T-cell (primary cell): ENCODE results near the gene PHC2. TPM values are rescaled to one million over a fixed set of nuclear protein-coding genes. Genes with fewer than 3 reads are reported as not detected.

Source experiments
- ATAC-seq, 4 experiments: fragments of 200-7000 bp in 3 of 4; fragments of 150-1000 bp in 1 of 4; cut with Tn5 transposase; replicated peaks in 1 of 4; 1 replicate in 3 of 4; 2 replicates in 1 of 4; pipeline ENCODE4 v1.10.0; 2021; ENCODE audit warnings: moderate library complexity in 3 of 4, mild to moderate bottlenecking in 2 of 4, moderate number of reproducible peaks in 1 of 4
- CTCF ChIA-PET, 2 donors: fragments of 300-600 bp; sonication (Branson Sonifier 250); formaldehyde crosslinking; loops; one replicate each; lab custom pipeline; 2022; ENCODE audit warnings: antibody characterized with exemption in 2 of 2; lab: Charles Lee
- POLR2A ChIA-PET, 2 donors: fragments of 300-600 bp; sonication (Branson Sonifier 250); formaldehyde crosslinking; loops; one replicate each; lab custom pipeline; 2022; ENCODE audit warnings: antibody characterized with exemption in 2 of 2; lab: Charles Lee
- DNase-seq, 35 experiments: peaks; one replicate each; pipeline versions ENCODE4 v3.0.0 to v3.0.0-alpha.2; 2013 to 2023
- H3K27ac ChIP-seq: one replicate; pipeline ENCODE4 v1.5.1; 2013; ENCODE audit warnings: low read length
- H3K27me3 ChIP-seq, 2 experiments: replicated peaks in 1 of 2; 1 replicate in 1 of 2; 2 replicates in 1 of 2; pipeline versions ENCODE4 v1.6.1 to v1.7.0; 2013; ENCODE audit warnings: low read length in 1 of 2, mixed read lengths in 1 of 2; ENCODE audit not compliant: control insufficient read depth in 2 of 2, insufficient read depth in 2 of 2; ENCODE audit errors: extremely low read depth in 1 of 2
- H3K36me3 ChIP-seq, 2 donors: 1 replicate in 1 of 2; 2 replicates in 1 of 2; pipeline versions ENCODE4 v1.6.1 to v1.7.0; 2013; ENCODE audit warnings: low read length in 1 of 2; ENCODE audit not compliant: control insufficient read depth in 2 of 2, insufficient read depth in 1 of 2; ENCODE audit errors: extremely low read depth in 1 of 2
- H3K4me1 ChIP-seq, 2 experiments: 1 replicate in 1 of 2; 2 replicates in 1 of 2; pipeline versions ENCODE4 v1.6.1 to v1.7.0; 2013; ENCODE audit warnings: low read length in 2 of 2, mixed read lengths in 1 of 2; ENCODE audit not compliant: insufficient read depth in 2 of 2, control insufficient read depth in 1 of 2; ENCODE audit errors: extremely low read depth in 1 of 2
- H3K4me3 ChIP-seq, 2 donors: 1 replicate in 1 of 2; 2 replicates in 1 of 2; pipeline versions ENCODE4 v1.5.1 to v1.7.0; 2013; ENCODE audit warnings: mild to moderate bottlenecking in 2 of 2, low read length in 1 of 2, moderate library complexity in 1 of 2; ENCODE audit not compliant: control insufficient read depth in 1 of 2; ENCODE audit errors: extremely low read depth in 1 of 2
- H3K9me3 ChIP-seq: 2 replicates; pipeline ENCODE4 v1.7.0; 2013
- H3K27ac Mint-ChIP-seq, 2 donors: one replicate each; pipeline ENCODE4 v1.8.0; 2020 to 2021; ENCODE audit warnings: mild to moderate bottlenecking in 2 of 2, mixed read lengths in 2 of 2
- H3K27me3 Mint-ChIP-seq, 2 donors: one replicate each; pipeline ENCODE4 v1.8.0; 2021 to 2022; ENCODE audit warnings: mixed read lengths in 2 of 2
- H3K36me3 Mint-ChIP-seq: one replicate; pipeline ENCODE4 v1.8.0; 2021; ENCODE audit warnings: mixed read lengths
- H3K4me1 Mint-ChIP-seq, 3 donors: one replicate each; pipeline ENCODE4 v1.8.0; 2020 to 2022; ENCODE audit warnings: mixed read lengths in 3 of 3, mild to moderate bottlenecking in 1 of 3
- H3K4me3 Mint-ChIP-seq, 3 donors: one replicate each; pipeline ENCODE4 v1.8.0; 2020 to 2022; ENCODE audit warnings: mild to moderate bottlenecking in 3 of 3, mixed read lengths in 3 of 3, moderate library complexity in 3 of 3
- H3K9me3 Mint-ChIP-seq, 3 donors: one replicate each; pipeline ENCODE4 v1.8.0; 2020 to 2022; ENCODE audit warnings: mixed read lengths in 3 of 3
- WGBS: methylation state at CpG from one replicate; pipeline ENCODE4 v1.1.5; 2013; ENCODE audit warnings: missing lambda C conversion rate; ENCODE audit not compliant: insufficient coverage; 5-methylcytosine and 5-hydroxymethylcytosine counted together
- total RNA-seq, 35 experiments: library from RNA in 6 of 35; stranded (reverse) in 6 of 35; fragments of 120-200 nt in 1 of 35; gene quantifications; one replicate each; pipeline versions ENCODE4 v1.2.1 to v1.2.4 and lab custom pipeline; 2013 to 2026

PHC2 gene
- total RNA-seq, 5 donors from 2014 or later (not counting 1 experiment from before 2014, with no cell fraction given): 29.7 to 39.3 (median 37.9) TPM

GRCh38 chr1:33456502-33456886, 25.6 kb upstream of the PHC2 start:
- Histone ChIP-seq H3K4me1 (no peaks in the 10 kb centered on the region), H3K27me3 (peaks cover 0 to 13% of the 10 kb centered on the region in 2 experiments), H3K27ac (no peak overlapping the region), H3K9me3 (no peaks in the 10 kb centered on the region), H3K36me3 (no peaks in the 10 kb centered on the region), H3K4me3 (no peak overlapping the region)
- H3K27me3 Mint-ChIP-seq: peaks cover 0 to 3% of the 10 kb centered on the region in 2 donors
- H3K4me3 Mint-ChIP-seq: no peak overlapping the region
- 80% methylated on average over 2 of the region's 6 CpGs for WGBS
- ChIA-PET POLR2A (no interaction called here), CTCF (interaction anchor here in 1 of 2 donors (0.7 to 1.1 kb wide), 3 partner anchors 141 to 161 kb away, joined by 3 to 6 read pairs (median 4); no protein-coding TSS in a partner anchor)
- DNase-seq (no peak), ATAC-seq (no peak)
- H3K4me1 Mint-ChIP-seq: peaks cover 0 to 5% (median 2%) of the 10 kb centered on the region in 3 donors
- no peaks in the 10 kb centered on the region for H3K36me3 Mint-ChIP-seq
- H3K27ac Mint-ChIP-seq: no peak overlapping the region
- H3K9me3 Mint-ChIP-seq: no peaks in the 10 kb centered on the region

DNA sequence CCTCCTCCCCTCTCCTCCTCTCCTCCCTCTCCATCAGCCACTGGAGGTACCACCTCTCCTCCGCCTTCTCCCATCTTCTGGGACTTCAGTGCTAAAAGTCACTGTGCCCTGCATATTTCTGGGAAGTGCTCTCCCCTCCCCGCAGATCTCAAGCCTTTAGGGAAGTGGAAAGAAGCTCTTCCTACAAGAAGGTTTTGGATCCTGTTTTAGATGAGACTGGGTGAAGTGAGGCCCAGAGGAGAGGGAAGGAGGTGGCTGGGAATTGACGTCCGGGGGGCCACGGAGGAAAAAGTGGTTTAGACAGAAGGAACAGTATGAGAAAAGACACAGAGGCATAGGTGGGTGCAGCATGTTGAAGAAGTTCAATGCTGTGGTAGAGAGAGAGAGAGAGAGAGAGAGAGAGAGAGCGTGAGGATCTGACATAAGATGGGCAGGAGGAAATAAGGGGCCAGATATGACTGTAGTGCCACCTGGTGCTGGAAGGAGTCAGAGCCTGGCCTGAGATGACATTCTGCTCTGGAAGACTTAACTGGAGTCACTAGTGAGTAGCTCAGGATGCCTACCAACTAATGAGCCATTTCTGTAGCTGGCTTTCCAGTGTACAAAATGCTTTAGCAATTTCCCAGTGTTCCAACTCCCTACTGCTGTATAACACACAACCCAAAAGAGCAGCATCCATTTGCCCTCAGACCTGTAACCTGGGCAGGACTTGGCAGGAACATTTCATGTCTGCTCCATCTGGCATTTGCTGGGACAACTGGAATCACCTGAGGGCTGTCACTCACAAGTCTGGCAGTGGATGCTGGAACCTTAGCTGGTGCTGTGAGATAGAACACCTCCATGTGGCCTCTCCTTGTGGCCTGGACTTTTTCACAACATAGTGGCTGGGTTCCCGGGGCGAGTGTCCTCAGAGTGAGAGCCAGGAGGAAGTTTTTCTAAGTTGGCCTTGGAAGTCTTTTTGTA, 24.9 kb upstream of the PHC2 start:
- no peaks in the 10 kb centered on the region for H3K36me3 Mint-ChIP-seq
- ATAC-seq (peak; percentile 65 to 79 (median 70)), DNase-seq (peak in 19 of 35 experiments; percentile 4 to 60 (median 18))
- peaks cover 0 to 3% of the 10 kb centered on the region in 2 donors for H3K27me3 Mint-ChIP-seq
- 16% methylated on average over 4 of the region's 8 CpGs for WGBS
- no peak overlapping the region for H3K27ac Mint-ChIP-seq
- Histone ChIP-seq H3K27ac (no peak overlapping the region), H3K36me3 (no peaks in the 10 kb centered on the region), H3K9me3 (no peaks in the 10 kb centered on the region), H3K27me3 (peaks cover 0 to 12% of the 10 kb centered on the region in 2 experiments), H3K4me1 (no peaks in the 10 kb centered on the region), H3K4me3 (no peak overlapping the region)
- H3K4me3 Mint-ChIP-seq: no peak overlapping the region
- ChIA-PET CTCF (interaction anchor here (0.5 to 1.1 kb wide), 9 partner anchors 11 to 1989 kb away, joined by 3 to 8 read pairs (median 3); no protein-coding TSS in a partner anchor), POLR2A (no interaction called here)
- no peaks in the 10 kb centered on the region for H3K9me3 Mint-ChIP-seq
- H3K4me1 Mint-ChIP-seq: peaks cover 0 to 5% (median 2%) of the 10 kb centered on the region in 3 donors

- POLR2A ChIA-PET: no interaction called here
- Histone ChIP-seq H3K4me3 (no peak overlapping the region), H3K27ac (no peak overlapping the region), H3K9me3 (no peaks in the 10 kb centered on the region), H3K4me1 (no peaks in the 10 kb centered on the region), H3K27me3 (peaks cover 0 to 5% of the 10 kb centered on the region in 2 experiments), H3K36me3 (no peaks in the 10 kb centered on the region)
- H3K4me3 Mint-ChIP-seq: no peak overlapping the region
- H3K9me3 Mint-ChIP-seq: no peaks in the 10 kb centered on the region
- no peak overlapping the region for H3K27ac Mint-ChIP-seq
- peaks cover 2 to 3% of the 10 kb centered on the region in 2 donors for H3K27me3 Mint-ChIP-seq
- CTCF ChIA-PET: interaction anchor here (0.5 to 0.7 kb wide), 4 partner anchors 158 to 1988 kb away, joined by 3 to 8 read pairs (median 3); no protein-coding TSS in a partner anchor
- DNase-seq: no peak
- WGBS: 95% methylated on average over 3 of the region's 8 CpGs
- no peak for ATAC-seq
- H3K4me1 Mint-ChIP-seq: peaks cover 0 to 3% (median 2%) of the 10 kb centered on the region in 3 donors
- H3K36me3 Mint-ChIP-seq: no peaks in the 10 kb centered on the region
Measured at GRCh38 chr1:33454646-33455282, 23.9 kb upstream of the PHC2 start.

- Histone ChIP-seq H3K36me3 (no peaks in the 10 kb centered on the region), H3K4me1 (no peaks in the 10 kb centered on the region), H3K4me3 (no peak overlapping the region), H3K27me3 (peaks cover 0 to 12% of the 10 kb centered on the region in 2 experiments), H3K27ac (no peak overlapping the region), H3K9me3 (no peaks in the 10 kb centered on the region)
- H3K9me3 Mint-ChIP-seq: no peaks in the 10 kb centered on the region
- POLR2A ChIA-PET: no interaction called here
- no peak for DNase-seq
- H3K27me3 Mint-ChIP-seq: peaks cover 28 to 31% of the 10 kb centered on the region in 2 donors
- no peak overlapping the region for H3K4me3 Mint-ChIP-seq
- H3K36me3 Mint-ChIP-seq: no peaks in the 10 kb centered on the region
- no CpG with 5 or more reads among the region's 3 CpGs for WGBS
- H3K27ac Mint-ChIP-seq: peak overlapping the region in 1 of 2 donors; percentile 1
- no peak for ATAC-seq
- H3K4me1 Mint-ChIP-seq: peaks cover 0 to 5% (median 0%) of the 10 kb centered on the region in 3 donors
- CTCF ChIA-PET: no interaction called here
Measured at GRCh38 chr1:33446590-33446989, 15.7 kb upstream of the PHC2 start.

DNA sequence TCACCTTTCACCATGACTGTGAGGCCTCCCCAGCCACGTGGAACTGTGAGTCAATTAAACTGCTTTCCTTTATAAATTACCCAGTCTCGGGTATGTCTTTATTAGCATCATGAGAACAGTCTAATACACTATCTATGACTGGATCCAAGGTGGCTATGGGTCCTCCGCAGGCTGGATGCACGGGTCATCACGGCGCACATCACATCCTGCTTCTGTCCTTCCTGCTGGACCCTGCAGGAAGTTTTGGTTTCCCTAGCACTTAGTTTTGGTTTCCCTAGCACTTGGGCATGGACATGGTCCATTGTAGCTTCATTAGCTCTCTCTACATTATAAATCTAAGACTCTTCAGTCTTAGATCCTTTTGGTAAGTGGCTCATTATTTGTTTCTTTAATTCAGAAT, 14.2 kb upstream of the PHC2 start:
- Mint-ChIP-seq H3K27ac (no peak overlapping the region), H3K27me3 (peaks cover 36 to 41% of the 10 kb centered on the region in 2 donors), H3K4me1 (peaks cover 0 to 5% (median 0%) of the 10 kb centered on the region in 3 donors), H3K4me3 (no peak overlapping the region), H3K9me3 (no peaks in the 10 kb centered on the region), H3K36me3 (no peaks in the 10 kb centered on the region)
- Histone ChIP-seq H3K27ac (no peak overlapping the region), H3K4me1 (no peaks in the 10 kb centered on the region), H3K9me3 (no peaks in the 10 kb centered on the region), H3K4me3 (no peak overlapping the region), H3K36me3 (no peaks in the 10 kb centered on the region), H3K27me3 (peaks cover 0 to 19% of the 10 kb centered on the region in 2 experiments)
- DNase-seq: no peak
- no peak for ATAC-seq
- ChIA-PET POLR2A (interaction anchor here in 1 of 2 donors (0.5 kb wide), 1 partner anchor 1063 kb away, joined by 4 read pairs; no protein-coding TSS in a partner anchor), CTCF (no interaction called here)
- WGBS: 57% methylated on average over 1 of the region's 6 CpGs

DNA sequence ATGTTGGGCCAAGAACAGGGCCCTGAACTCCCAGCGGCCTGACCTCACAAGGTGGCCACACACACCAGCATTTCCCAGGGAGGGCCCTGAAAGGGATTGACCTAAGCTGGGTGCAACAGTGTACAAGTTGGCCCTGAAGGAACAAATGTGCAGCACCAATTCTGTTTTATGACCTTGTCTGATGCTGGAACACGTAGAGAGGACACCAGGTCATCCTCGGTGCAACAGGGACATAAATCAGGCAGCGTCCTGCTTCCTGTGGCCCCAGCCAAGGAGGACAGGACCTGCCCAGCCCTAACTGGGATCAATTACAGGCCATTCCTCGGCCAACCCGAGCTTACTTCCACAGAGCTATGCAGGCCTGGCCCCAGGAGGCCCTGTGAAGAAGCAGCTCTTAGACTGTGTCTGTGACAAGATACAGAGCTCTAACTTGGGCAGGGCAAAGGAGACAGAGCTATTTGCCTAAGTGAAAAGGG, 12.8 kb upstream of the PHC2 start:
- 72% methylated on average over 6 of the region's 6 CpGs for WGBS
- ATAC-seq (no peak), DNase-seq (no peak)
- H3K27me3 ChIP-seq: peaks cover 0 to 19% of the 10 kb centered on the region in 2 experiments
- no peak overlapping the region for H3K27ac Mint-ChIP-seq
- H3K36me3 Mint-ChIP-seq: no peaks in the 10 kb centered on the region
- POLR2A ChIA-PET: no interaction called here
- CTCF ChIA-PET: interaction anchor here in 1 of 2 donors (0.5 kb wide), 1 partner anchor 620 kb away, joined by 3 read pairs; no protein-coding TSS in a partner anchor
- H3K4me1 ChIP-seq: no peaks in the 10 kb centered on the region
- no peak overlapping the region for H3K27ac ChIP-seq
- H3K36me3 ChIP-seq: no peaks in the 10 kb centered on the region
- H3K4me1 Mint-ChIP-seq: peaks cover 0 to 5% (median 0%) of the 10 kb centered on the region in 3 donors
- no peaks in the 10 kb centered on the region for H3K9me3 ChIP-seq
- H3K9me3 Mint-ChIP-seq: no peaks in the 10 kb centered on the region
- H3K4me3 ChIP-seq: no peak overlapping the region
- H3K4me3 Mint-ChIP-seq: no peak overlapping the region
- peaks cover 34 to 39% of the 10 kb centered on the region in 2 donors for H3K27me3 Mint-ChIP-seq
